Central memory CD4-positive, alpha-beta T cell (primary cell): Measurements from ENCODE around the gene SLC22A23.
A peak's percentile ranks its signal among the peaks of the same experiment; 100 is the strongest.

Experiments used
- DNase-seq: peaks from one replicate; pipeline ENCODE4 v3.0.0; 2022

Gene SLC22A23

GRCh38 chr6:3366596-3367413, 90.0 kb downstream of the SLC22A23 start:
- DNase-seq, result no peak

GRCh38 chr6:3364391-3364790, 92.5 kb downstream of the SLC22A23 start:
- no peak for DNase-seq

GRCh38 chr6:3363296-3364025, 93.4 kb downstream of the SLC22A23 start:
- DNase-seq, result no peak

- no peak for DNase-seq
Measured at GRCh38 chr6:3361312-3362037, 95.4 kb downstream of the SLC22A23 start.

GRCh38 chr6:3360727-3361045, 96.2 kb downstream of the SLC22A23 start:
- DNase-seq, result no peak

- no peak for DNase-seq
Measured at GRCh38 chr6:3359973-3360726, 96.7 kb downstream of the SLC22A23 start.

GRCh38 chr6:3359101-3359752, 97.6 kb downstream of the SLC22A23 start:
- no peak for DNase-seq

GRCh38 chr6:3358413-3359100, 98.3 kb downstream of the SLC22A23 start:
- no peak for DNase-seq

GRCh38 chr6:3357678-3358077, 99.2 kb downstream of the SLC22A23 start:
- DNase-seq, result no peak

- DNase-seq, result no peak
Measured at GRCh38 chr6:3356824-3357420, 99.9 kb downstream of the SLC22A23 start.

GRCh38 chr6:3356056-3356823, 100.6 kb downstream of the SLC22A23 start:
- peak; percentile 63 for DNase-seq

GRCh38 chr6:3355358-3356055, 101.3 kb downstream of the SLC22A23 start:
- DNase-seq, result peak; percentile 51

GRCh38 chr6:3355011-3355357, 101.9 kb downstream of the SLC22A23 start:
- no peak for DNase-seq

GRCh38 chr6:3353939-3354338, 102.9 kb downstream of the SLC22A23 start:
- DNase-seq, result no peak

GRCh38 chr6:3353213-3353903, 103.5 kb downstream of the SLC22A23 start:
- no peak for DNase-seq

GRCh38 chr6:3352678-3353077, 104.2 kb downstream of the SLC22A23 start:
- DNase-seq, result no peak

GRCh38 chr6:3351829-3352524, 104.9 kb downstream of the SLC22A23 start:
- no peak for DNase-seq

- DNase-seq, result no peak
Measured at GRCh38 chr6:3351105-3351676, 105.7 kb downstream of the SLC22A23 start.
